LNCAP (cell line): ENCODE results near the gene NPNT.

Experiments
- CTCF ChIP-seq: fragments of 450-650 bp; IDR thresholded peaks from 2 replicates; pipeline ENCODE4 v1.5.1; 2017; ENCODE audit warnings: mild to moderate bottlenecking

NPNT gene

GRCh38 chr4:105992641-105993305 is 97.5 kb downstream of the NPNT start:
- no peak for TF ChIP-seq CTCF

- no peak for TF ChIP-seq CTCF
These were observed 98.8 kb downstream of the NPNT start for GRCh38 chr4:105994061-105994460.

- no peak for TF ChIP-seq CTCF
These were observed 99.7 kb downstream of the NPNT start for GRCh38 chr4:105994841-105995501.

GRCh38 chr4:105996845-105997244 is 101.6 kb downstream of the NPNT start:
- TF ChIP-seq CTCF, result no peak

GRCh38 chr4:105998171-105999063 is 103.1 kb downstream of the NPNT start:
- TF ChIP-seq CTCF, result no peak

GRCh38 chr4:106002994-106003393 is 107.7 kb downstream of the NPNT start:
- no peak for TF ChIP-seq CTCF

GRCh38 chr4:106010761-106011160 is 115.5 kb downstream of the NPNT start:
- TF ChIP-seq CTCF, result no peak
